HG03571 (cell line): ENCODE data around the gene FGR.

ENCODE experiments used
- ATAC-seq: cut with Tn5 transposase; IDR thresholded peaks from one replicate; pipeline ENCODE4 v1.9.1; 2021; ENCODE audit not compliant: unreplicated experiment

Gene FGR

DNA sequence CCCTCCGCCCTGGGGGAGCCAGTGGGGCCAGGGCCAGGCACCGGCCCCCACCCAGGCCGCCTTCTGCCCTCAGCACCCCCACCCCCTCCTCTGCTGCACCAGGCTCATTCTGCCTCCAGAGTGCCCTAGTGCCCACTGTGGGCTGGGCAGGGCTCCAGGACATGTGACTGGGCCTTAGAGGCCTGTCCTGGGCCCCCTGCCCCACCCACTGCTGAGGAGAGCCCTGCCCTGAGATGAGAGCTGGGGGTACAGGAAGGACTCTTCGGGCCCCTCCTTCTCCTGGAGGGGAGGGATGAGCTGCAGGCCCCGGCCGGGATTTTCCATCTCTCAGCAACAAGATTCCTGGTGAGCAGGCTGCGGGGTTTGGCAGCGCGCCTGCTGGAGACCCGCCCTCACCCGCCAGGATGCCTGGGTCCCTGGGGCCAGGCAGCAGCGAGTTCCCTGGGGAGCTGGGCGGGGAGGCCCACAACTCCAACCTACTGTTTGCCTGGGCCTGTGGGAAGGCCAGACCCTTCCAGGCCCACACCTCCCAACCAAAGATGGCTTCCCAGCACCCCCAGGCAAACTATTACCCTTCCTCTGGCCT lies 45.1 kb downstream of the FGR start:
- ATAC-seq = no peak

DNA sequence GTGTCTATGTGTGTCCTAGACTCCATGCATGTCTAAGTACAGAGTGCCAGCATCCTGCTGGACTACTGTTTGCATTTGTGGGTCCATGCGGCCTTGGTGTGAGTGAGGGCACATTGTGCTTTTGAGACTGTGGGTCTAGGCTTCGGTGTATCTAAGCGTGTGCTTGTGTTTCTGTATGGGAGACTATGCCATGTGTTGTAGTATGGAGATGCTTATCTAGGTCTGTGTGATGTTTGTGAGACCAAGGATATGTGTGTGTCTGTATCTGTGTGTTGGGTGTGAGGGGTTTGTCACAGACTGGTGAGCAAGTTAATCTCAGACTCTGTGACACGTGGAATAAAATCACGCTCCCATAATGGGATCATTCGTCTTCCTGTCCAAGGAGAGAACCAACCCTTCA lies 45.5 kb downstream of the FGR start:
- ATAC-seq = no peak

DNA sequence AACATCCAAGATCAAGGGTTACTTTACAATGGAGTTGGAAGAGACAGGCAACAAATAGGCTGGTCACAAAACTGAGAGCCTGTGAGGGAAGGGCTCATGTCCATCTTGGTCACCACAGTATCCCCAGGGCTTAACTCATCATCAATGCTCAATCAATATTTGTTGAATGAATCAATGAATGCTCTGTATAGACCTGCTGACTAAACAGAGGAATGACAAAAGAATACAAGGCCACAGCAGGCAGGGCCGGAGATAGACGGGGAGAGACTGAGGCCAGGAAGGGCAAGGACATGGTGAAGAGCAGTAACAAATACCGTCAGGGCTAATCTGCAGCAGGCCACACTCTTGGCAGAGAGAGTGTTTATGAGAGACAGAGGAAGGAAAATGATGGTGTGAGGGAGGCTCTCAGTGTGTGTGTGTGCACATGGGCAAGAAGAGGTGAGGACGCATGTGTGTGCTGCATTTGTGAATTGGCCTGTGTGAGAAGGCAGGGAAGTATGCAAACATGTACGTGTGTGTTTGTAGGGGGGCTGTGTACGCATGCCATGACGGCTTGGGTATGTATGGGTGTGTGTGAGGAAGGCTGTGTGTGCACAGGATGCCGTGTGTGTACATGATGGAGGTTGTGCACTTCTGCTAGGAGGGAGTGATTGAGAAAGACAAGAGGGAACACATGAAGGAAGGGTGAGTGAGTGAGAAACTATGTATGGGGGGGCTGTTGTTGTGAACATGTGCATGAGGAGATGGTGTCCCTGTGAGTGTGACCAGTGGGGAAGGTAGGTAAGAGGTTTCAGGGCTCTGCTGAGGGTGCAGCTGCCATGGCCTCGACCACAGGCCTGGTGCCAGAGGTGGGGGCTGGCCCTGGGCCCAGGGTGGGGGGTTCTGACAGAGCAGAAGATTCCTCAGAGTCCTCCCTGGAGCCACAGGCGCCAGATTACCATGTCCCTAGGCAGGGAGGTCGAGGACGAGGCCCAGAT lies 46.4 kb downstream of the FGR start:
- ATAC-seq = no peak

DNA sequence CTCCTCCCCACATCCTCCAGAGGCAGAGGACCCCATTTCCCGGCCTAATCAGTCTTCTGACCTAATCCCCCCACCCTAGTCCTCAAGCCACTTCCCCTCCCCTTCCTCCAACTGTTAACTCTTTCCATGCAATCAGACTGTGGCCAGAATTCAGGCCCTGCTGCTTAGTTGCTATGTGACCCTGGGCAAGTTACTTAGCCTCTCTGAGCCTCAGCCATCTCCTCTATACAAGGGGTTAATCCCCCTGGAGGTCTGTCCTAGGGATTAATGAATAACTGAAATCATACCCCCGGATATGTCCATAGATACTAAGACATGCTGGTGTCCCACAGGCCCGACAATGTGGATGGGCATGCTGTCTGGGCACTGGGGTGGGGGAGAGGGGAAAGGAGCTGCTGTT lies 49.3 kb downstream of the FGR start:
- ATAC-seq = no peak

DNA sequence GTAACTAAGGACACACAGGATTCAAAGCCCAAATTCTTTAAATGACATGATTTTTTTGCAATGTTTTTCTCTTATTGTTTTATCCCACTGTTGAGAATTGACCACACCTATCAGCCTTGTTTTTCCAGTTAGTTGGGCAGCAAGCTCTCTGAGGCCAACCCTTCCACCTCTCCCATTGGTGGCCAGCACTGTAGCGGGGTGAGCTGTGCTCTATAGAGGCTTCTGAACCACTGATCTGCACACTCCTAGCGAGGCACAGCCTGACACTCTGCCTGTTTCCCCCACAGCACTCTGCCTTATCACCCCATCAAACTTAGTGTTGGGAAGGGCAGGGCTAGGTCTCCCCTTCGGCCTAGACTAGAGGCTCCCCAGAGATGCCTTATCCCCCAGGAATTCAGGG lies 50.5 kb downstream of the FGR start:
- no peak for ATAC-seq

DNA sequence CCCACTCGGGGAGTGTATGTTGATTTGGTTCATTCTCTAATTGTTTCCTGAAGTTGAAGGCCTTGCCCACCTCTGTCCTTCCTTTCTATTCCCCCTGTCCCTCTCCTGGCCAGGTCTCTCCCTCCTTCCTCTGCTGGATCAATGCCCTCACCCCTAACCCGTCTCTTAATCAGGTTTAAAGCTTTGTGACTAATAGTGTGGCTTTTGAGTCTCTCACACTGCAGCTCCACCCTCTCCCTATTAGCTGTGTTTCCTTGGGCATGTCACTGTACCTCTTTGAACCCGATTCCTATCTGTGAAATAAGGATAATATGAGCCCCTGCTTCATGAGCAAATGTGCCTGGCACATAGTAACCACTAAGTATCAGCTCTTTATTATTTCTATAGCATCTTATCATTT lies 51.5 kb downstream of the FGR start:
- ATAC-seq = no peak

DNA sequence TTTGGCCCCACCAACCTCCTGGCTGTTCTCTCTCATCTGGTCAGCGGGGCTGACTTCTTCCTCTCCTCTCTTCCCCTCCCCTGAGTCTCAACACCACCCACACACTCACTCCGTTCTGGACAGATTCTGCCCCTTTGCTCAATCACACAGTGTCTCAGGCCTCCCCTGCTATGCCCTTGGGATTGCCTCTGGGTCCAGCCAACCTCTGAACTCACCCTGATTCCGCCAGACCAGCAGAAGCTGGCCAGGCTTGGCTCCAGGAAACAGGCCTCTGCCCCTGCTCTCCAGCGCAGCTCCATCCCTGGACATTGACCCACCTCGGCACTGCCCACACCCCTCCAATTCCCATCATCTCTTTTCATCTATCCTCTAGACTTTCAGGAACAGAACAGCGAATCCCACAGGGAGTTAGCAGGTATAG lies 53.2 kb downstream of the FGR start:
- no peak for ATAC-seq

DNA sequence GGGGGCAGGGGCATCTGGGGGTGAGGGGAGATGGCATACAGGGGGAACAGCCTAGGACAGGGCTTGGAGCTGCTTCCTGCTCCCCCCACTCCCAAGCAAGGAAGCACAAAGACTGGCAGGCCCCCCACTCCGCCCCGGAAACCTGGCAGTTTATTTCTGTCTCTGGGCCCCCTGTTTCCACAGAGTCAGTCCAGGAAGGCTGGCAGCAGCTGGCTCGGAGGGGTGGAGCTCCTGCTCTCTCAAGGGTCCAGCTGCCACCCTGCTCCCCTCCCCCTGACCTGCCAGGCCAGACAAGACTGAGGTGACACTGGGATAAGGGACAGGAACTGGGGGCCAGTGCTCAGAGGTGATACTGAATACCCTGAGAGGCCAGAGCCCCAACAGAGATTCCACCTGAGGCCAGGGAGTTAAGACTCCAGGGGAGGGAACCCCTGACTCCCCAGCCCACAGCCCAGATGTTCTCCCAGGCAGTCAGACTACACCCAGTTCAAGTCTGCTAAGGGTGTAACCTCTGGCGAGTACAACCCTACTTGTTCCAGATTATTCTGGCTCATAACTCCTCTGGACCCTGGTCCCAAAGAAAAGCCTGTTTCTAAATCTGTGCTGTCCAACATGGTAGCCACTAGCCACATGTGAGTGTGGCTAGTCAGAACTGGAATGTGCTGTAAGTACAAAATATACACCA lies 57.3 kb downstream of the FGR start:
- ATAC-seq = no peak

DNA sequence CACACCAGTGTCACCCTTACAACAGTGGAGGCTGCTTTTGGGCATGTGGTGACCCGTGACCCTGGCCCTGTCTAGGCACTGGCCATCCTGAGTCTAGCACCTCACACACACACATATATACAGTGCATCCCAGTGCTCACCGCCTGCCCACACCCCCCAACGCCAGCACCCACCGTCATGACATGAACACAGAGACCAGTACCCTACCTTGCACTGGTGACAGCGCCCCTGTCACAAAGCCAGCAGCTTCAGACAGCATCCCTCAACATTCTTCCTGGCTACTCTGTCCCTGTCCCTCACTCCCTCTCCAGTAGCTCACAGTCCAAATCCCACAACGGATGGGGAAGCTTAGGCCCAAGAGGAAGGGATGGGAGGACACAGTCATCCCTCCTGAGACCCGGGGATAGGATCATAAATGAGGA lies 58.2 kb downstream of the FGR start:
- ATAC-seq = no peak

DNA sequence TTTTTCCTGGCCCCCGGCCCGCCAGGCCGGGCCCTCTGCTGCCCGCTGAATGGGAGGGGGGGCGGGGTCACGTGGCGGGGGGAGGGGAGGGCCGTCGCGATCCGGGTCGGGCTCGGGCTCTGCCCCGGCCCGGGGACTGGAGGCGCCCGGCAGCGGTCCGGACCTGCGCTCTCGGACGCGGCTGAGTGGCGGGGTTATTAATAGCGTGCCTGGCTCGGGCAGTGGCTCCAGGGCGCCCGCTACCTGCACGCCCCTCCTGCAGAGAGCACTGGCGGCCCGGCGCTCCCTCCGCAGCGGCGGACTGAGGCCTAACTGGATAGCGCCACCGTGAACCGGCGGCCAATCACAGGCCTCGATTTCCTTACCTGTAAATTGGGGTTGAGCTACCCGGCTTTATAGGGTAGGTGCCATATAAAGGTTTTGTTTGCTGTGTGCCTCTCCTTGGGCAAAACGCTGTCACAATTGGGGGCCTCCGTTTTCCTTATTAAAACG lies 59.1 kb downstream of the FGR start:
- no peak for ATAC-seq

DNA sequence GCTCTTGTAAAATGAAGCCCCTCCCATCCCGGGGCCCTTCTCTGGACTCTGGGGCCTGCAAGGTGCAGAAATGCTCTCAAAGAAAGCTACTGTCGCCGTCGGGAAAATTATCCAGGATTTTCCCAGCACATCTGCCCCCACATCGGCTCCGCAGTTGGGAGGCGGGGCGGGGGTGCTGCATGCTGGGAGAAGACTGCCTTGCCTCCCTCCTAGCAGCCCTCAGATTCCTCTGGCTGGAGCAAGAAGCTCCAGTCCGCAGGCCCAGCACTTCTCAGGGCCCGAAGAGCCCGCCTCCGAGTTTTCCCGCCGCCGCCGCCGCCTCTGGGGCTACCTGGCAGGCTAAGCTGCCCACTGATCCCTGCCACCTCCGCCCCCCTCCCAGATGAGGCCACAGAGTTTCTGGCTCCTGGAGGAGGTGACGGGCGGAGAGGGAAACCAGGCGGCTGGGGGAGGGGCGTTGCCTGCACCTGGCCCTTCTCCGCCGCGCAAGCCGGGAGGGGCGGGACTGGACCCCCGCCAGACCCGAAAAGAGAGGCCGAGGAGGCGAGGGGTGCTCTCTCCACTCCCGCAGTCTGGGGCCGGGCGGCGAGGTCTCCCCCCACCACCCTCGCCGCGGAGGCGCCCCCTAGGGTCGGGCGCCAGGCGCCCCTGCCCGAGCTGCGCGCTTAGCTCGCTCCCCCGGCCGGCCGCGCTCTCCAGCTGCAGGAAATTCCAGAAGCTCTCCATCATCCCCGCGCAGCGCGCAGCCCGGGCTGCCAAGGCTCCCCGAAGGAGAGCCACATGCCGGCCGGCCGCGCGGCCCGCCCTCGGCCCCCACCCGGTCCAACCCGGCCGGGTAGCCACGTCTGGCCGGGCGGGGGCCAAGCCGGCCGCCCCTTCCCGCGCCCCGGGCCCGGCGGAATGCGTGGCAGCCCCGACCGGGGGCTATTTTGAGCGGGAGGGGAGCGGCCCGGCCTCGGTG lies 59.8 kb downstream of the FGR start:
- ATAC-seq = no peak

DNA sequence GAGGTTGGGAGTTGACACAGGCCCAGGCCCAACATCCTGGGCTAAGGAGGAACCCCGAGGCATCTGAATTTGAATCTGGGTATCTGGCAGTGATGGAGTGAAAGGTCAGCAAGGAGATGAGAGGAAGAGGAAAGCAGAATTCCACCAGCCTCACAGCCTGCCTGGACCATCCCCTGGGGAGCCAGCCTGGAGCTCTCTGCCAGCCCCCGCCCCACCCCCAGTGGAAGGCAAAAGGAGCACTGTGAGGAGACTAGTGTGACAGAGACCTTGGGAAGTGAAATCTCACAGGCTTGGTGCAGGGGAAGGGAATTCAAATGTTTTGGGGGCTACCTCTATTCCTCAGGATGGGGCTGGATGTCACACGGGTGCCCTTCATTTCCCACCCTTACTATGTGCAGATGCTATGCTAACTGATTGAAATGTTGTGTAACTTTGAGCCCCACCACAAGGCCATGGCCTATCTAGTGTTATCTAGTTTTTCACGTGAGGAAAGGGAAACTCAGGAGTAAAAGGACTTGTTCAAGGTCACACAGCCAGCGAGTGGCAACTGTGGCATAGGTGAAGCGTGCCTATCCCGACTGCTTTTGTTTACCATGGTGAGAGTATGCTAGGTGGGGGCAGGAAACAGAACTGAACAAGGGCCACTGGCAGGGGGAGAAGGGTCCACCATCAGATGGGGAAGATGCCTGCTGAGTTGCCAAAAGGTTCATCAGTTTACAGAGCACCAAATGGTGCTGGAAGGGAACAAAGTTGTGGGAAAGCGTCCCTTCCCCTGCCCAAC lies 60.8 kb downstream of the FGR start:
- ATAC-seq = no peak

DNA sequence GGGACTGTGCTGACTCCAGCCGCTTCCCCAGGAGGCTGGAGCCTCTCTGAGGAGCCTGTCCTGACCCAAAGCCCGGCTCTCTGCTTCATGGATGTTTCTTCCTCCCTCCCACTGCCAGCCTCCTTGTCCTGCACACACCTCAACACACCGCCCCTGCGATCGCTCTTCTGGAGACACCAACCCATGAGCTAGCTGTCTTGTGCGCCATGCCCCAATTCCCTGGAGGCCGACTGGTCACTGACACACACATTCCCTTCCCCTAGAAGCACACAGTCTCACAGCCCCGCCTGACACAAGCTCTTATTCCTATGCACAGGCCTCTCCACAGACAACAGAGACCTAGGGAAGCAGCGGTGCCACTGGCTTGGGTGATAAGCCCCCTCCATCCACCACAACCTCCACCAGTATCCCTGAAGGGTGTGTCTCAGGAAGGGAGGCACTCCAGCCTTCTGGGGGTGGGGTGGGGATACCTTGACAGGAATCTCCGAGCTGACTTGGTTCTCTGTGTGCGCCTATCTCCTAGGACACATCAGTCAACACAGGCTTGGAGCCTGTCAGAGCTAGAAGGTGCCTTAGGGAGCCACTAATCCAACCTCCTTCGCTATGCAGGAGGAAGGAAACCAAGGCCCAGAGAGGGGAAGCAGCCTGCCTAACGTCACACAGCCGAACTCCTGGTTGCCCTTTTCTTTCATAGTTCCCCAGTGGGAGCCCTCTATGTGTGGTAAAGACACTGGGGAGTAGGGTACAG lies 62.1 kb downstream of the FGR start:
- ATAC-seq = no peak

DNA sequence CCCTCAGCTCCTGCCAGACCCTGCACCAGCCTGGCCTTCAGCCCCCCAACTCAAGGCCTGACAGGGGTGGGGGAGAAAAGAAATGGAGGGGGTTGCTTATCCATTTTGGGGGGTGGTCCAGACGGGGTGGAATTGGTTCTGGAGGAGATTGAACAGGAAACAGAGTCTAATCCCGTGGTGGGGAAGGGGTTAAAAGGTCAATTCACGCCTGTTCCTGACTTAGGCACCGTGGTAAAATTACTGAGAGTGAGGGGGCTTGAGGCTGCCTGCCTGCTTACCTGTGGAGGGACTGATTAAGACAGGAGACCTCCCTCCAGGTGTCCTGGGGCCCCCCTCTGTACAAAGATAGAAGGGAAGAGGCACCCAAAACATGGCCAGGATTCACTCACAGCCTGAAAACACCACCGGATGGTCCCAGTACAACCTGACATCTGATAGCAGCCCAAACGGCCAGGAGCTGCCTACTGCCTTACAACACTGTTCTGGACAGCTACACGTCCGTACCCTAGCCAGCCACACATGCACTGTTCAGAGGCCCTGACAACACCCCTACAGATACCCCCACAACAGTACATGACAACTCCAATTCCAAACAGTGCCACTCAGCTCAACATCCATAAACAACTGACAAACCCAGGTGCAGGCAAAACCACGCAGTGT lies 62.8 kb downstream of the FGR start:
- ATAC-seq = no peak

DNA sequence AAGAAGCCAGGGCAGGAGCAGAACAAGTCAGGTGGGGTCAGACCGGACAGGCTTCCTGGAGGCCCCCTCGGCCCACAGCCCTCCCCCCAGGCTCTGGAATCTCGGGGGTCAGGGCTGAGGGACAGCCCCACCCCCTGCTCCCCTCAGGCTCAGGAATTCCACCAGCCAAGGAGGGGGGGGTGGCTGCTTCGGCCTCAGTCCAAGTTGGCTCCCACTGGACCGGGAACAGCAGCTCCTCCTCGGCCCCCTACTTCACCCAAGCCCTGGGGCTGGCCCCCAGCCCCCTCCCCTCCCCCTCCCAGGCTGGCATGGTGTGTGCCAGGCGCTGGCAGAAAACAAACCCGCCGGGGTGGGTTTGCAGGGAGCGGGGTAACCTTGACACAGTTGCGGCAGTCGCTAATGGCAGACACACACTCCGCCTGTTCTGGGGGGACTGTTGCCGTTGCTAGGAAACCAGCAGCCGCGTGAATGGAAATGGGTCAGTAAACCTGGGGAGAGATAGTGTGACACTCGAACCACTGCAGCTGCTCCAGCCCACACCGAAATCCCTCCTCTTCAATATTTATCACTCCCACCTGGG lies 63.5 kb downstream of the FGR start:
- ATAC-seq = no peak

DNA sequence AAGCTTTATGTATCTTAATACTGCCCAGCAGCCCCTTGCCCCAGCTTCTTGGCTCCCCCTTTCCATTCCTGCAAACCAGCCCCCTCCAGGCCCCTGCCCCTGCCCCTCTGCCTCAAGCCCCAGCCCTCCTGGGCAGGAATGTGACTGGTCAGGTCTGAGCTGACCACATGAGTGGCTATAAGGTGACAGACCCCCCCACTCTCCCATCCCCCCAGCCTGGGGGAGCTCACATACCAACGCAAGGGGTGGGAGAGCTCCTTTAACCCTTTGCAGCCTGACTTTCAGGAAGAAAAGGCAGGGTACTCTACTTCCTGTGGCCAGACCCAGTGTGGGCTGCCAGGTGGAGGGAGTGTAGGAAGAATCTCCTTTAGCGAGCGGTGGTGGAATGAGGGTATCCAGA lies 64.2 kb downstream of the FGR start:
- no peak for ATAC-seq

DNA sequence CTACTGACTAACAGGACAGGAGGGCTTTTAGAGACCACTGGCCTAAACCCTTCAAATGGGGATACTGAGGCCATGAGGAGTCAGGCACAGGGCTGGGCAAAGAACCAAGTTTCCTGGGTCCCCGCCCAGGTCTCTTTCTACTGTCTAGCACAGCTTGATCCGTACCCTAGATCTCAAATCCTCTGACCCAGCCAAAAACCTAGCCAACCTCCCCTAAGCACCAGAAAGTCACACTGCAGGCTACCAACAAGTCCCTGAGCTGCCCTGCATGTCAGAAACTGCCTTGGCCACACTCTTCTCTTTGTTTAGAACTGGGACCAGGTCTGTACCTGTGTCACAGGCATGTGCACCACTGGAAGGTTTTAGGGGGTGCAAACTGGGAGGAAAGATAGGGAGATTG lies 64.6 kb downstream of the FGR start:
- ATAC-seq = no peak
